Posterior cingulate gyrus (tissue), 11 donors: ENCODE results near the gene PHYKPL.

Experiments
- DNase-seq, 10 donors: peaks; one replicate each; pipeline versions ENCODE4 v3.0.0 to v3.0.0-alpha.2; 2020 to 2021; ENCODE audit warnings: mixed read lengths in 3 of 10
- intact Hi-C: fragments of 100-400 bp; cut with DNase I; formaldehyde crosslinking; loops from one replicate; pipeline ENCODE4 v1.15.1; 2023

Gene PHYKPL

DNA sequence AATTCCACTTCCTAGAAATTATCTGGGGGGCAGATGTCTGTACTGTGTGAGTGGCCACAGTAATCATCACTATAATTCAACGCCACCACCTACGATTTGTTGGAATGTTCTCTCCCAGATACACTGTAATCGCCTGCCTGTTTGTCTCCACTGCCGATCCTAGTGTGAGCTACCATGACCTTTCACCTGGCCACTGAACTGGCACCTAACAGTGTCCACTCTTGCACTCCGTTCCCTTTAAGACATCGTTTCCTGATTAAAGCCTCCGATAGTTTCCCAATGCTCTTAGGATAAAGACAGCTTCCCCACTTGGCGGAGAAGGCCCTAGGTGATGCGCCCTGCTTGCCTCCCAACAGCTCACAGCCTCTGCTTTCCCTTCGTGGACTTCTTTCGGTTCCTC is 4.0 kb downstream of the PHYKPL start:
- intact Hi-C loops, result no loop called here
- DNase-seq, result no peak

GRCh38 chr5:178227929-178228328 is 4.7 kb downstream of the PHYKPL start:
- intact Hi-C loops, result no loop called here
- DNase-seq, result no peak

GRCh38 chr5:178227138-178227659 is 5.4 kb downstream of the PHYKPL start:
- intact Hi-C loops, result no loop called here

DNA sequence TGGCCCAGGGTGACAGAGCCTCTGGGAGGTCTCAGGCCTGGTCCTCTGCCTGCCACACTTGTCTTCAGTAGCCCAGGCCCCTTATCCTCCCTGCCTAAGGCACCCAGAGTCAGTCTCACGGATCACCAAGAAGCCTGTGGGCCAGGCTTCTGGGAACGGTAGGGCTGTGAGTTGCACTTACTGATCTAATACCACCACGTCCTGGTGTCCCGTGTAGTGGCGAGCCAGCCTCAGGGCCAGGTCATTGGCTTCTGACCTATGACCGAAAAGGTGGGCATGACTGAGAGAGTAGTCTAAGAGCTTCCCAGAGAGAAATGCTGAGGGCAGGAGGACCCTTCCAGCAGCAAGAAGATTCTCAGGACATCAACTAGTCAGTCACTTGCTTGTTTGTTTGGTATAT is 7.4 kb downstream of the PHYKPL start:
- intact Hi-C loops, result no loop called here

More at GRCh38 chr5:178227138-178227659, 5.4 kb downstream of the PHYKPL start:
- DNase-seq, result peak in 2 of 10 donors; percentile 2 to 13

GRCh38 chr5:178224403-178224802 is 8.2 kb downstream of the PHYKPL start:
- intact Hi-C loops, result no loop called here
- peak in 3 of 10 donors; percentile 47 to 66 (median 50) for DNase-seq

More for the DNA sequence above, 7.4 kb downstream of the PHYKPL start:
- peak in 3 of 10 donors; percentile 29 to 59 (median 37) for DNase-seq

DNA sequence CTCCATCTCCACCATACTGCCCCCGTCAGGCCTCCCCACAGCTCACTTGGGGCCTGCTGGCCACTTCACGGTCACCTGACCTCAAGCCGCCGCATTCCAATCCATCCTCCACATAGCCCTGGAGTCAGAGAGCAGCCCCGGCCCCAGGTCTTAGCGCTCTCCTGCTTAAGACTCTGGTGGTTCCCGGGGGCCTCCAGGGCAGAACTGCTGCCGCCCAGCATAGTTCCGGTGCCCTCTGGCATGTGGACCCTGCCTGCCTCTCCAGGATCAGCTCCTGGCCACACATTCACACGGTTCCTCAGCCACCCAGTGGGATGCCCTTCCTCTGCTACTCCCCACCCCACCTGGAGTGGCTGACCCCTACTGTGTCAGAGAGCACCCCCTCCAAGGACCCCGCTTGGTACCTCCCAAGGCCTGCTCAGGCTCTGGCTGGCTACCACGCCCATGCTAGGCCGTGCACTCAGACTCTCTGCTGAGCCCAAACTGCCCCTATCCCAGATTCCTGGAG is 8.7 kb downstream of the PHYKPL start:
- DNase-seq, result peak in 2 of 10 donors; percentile 43 to 76

DNA sequence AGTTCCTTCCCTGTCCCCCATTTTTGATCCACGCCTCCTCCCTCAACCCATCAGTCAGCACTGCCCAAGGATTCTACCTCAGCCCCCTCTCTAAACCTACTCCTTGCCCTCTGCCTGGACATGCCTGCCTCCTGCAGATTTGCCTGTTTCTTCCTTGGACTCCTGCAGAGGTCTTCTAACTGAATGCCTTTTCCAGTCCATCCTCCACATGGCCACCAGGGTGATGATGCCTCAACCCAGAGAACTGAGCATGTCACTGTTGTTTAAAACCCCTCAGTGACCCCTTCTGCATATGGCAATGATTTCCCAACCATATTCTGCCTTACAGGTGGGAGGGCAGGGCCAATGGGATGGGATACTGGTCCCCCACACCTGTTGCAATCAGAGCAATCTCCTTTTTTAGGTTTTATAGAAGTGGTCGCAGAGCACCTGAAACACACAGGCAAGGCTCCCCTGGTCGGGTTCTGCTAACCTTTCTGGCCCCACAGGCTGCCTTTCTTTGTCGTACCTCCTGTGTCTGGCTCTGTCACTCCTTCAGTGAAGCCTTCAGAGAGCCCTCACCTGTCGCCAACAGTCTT is 9.3 kb downstream of the PHYKPL start:
- peak in 2 of 10 donors; percentile 15 for DNase-seq
- intact Hi-C loops, result no loop called here

More for the DNA sequence above, 8.7 kb downstream of the PHYKPL start:
- intact Hi-C loops, result no loop called here

DNA sequence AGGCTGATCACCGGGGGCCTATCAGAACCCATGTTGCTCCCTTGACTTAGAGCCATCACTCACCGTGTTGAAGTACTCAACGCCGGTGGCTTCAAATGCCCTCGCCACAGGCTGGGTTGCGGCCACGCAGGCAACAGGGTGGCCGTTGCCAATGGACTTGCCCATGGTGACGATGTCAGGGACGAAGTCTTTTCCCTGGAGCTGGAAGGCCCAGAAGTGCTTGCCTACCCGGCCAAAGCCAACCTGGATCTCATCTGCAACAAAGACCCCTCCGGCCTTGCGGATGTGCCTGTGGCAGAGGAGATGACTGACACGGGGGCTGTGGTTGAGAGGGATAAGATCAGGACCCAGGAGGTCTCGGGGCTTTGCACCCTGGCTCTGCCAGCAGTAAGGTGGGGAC is 10.3 kb downstream of the PHYKPL start:
- intact Hi-C loops, result no loop called here

GRCh38 chr5:178221853-178222252 is 10.7 kb downstream of the PHYKPL start:
- intact Hi-C loops, result no loop called here
- peak in 2 of 10 donors; percentile 10 to 43 for DNase-seq

More for the DNA sequence above, 10.3 kb downstream of the PHYKPL start:
- peak in 3 of 10 donors; percentile 25 to 78 (median 35) for DNase-seq

DNA sequence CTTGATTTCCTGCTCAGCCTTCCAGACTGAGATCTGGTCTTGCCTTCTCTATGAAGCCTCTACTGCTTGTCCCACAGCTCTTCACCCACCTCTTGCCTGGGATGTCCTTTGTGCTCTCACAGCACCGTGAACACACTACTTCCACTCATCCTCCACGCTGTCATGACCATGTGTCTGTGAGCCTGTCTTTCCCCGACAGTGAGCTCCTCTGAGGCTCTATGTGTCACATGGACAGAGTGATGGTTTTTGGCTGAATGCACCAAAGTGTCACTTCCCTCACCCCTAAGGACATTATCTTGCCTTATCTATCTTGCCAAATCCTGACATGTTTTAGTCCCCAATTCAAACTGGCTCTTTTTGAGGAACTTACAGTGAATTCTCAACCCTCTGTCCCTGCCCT is 11.3 kb downstream of the PHYKPL start:
- peak in 2 of 10 donors; percentile 18 to 45 for DNase-seq
- intact Hi-C loops, result no loop called here

DNA sequence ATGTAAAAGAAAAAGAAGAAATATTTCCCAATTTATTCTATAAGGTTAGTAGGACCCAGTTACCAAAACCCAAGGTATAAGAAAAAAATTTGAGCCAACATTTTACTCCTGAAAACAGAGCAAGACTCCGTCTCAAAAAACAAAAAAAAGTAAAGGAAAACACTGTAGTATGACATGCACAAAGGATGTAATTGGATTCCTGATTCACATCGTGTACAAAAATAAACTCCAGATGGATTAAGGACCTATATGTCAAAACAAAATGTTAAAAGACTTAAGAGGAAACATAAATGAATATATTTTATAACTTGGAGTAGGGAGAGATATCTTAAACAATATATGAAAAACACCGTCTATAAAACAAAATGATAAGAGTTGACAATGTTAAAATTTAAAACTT is 13.8 kb downstream of the PHYKPL start:
- DNase-seq, result no peak
- intact Hi-C loops, result no loop called here

DNA sequence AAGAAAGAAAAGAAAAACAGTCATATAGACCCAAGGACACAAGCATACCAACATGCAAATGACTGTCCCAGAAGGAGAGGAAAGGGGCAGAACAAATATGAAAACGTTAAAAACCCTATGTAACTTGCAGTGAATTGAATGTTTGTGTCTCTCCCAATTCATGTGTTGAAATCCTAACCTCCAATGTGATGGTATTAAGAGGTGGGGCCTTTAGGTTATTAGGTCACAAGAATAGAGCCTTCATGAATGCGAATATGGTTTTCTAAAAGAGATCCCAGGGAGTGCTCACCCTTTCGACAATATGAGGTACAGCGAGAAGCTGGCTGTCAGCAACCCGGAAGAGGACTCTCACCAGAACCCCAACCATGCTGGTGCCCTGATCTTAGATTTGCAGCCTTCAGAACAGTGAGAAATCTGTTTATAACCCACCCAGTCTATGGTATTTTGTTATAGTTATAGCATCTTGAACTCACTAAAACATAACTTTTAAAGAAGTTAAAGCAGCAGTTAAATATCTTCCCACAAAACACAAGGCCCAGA is 14.3 kb downstream of the PHYKPL start:
- DNase-seq, result peak in 1 of 10 donors; percentile 2
- intact Hi-C loops, result no loop called here

DNA sequence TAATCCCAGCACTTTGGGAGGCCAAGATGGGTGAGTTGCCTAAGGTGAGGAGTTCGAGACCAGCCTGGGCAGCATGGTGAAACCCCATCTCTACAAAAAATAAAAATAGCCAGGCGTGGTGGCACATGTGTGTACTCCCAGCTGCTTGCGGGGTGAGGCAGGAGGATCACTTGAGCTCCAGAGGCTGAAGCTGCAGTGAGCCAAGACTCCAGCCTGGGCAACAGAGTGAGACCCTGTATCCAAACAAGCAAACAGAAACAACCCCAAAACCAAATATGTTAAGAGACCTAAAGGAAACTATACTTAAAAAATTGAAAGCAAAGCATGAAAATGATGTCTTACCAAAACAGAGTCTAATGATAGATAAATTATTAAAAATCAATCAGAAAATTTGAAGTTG is 15.8 kb downstream of the PHYKPL start:
- DNase-seq, result peak in 2 of 10 donors; percentile 38 to 50
- intact Hi-C loops, result no loop called here

- peak in 1 of 10 donors; percentile 2 for DNase-seq
- intact Hi-C loops, result no loop called here
Observed at GRCh38 chr5:178216088-178216534, 16.5 kb downstream of the PHYKPL start.

DNA sequence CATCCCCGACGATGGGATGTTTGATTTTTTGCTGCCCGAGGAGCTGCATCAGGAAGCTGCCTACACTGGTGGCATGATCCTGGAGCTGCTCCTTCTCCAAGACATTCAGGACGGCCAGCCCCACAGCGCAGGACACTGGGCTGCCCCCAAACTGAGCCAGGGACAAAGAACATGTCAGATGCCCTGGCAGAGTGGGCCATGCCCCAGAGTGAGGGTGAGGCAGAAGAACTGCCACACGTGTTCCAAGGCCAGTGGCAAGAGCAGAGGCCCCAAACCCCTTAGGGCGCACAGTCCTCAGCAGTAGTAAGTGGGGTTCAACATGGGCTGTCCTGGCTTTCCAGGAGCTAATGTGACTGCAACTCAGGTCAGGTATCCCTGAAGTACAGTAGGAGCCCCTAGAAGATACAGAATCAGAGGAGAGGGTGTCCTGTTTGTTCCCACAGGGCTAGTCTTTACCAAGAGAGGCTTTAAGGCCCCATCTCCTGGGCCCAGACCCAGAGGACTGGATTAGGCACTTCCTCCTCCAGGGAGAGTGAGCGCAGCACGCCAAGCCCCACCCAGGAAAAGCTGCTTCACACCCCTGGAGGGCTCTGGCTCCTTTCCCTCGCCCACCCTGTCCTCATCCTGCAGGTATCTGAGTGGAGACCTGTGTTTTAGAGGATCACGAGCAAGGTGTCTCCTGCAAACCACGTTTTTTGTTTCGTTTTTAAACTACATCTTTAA is 17.2 kb downstream of the PHYKPL start:
- intact Hi-C loops, result no loop called here
- peak in 3 of 10 donors; percentile 45 to 61 (median 55) for DNase-seq

DNA sequence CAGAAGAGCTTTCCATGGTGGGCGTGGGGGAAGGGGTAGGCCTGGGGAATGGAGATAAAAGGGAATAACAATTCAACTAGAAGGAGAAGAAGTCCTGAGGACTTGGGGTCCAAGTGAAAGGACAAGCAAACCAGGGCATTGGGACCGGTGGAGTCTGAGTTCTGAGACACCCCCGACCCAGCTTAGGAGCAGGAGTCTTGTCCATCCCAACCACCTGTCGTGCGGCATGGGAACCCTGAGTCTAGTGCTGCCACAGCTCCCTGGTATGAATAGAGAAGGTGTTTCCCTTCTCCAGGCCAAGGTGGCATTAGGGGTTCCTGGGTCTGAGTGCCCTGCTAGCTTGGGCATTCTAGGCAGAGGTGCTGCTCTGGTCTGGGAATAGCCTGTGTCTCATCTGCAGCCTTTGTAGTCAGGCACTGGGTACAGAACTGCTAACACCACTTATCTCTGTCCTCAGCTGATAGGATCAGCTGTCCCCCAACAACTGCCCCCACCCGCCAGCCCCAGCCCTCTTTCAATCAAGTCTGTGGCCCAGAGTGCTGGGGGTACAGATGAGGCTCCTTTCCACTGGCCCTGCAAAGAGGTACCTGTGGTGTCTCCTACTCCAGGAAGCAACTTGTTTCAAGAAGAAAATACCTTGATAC is 18.3 kb downstream of the PHYKPL start:
- peak in 3 of 10 donors; percentile 29 to 43 (median 39) for DNase-seq
- intact Hi-C loops, result no loop called here

GRCh38 chr5:178213748-178214151 is 18.9 kb downstream of the PHYKPL start:
- intact Hi-C loops, result no loop called here
- peak in 2 of 10 donors; percentile 10 to 14 for DNase-seq

DNA sequence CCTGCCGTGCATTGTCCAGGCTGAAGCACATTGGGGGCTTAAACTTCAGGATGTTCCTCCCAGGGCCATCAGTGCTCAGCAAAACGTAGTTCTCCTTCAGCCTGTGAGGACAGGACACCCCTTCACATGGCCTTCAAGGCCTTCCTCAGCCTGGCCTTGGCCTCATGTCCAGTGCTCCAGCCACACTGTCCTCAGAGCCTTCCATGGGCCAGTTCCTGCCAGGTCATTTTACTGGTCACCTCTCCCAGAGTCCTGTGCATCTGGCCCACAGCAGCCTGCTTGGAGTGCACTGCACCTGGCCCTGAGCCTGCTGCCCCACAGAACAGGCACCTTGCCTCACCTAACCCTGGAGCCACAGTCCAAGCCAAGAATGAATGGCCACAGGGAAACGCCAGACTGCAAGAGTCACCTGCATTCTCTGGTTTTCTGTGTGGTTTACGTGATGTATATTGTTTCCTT is 19.6 kb downstream of the PHYKPL start:
- DNase-seq, result peak in 3 of 10 donors; percentile 39 to 67 (median 66)
- intact Hi-C loops, result no loop called here

GRCh38 chr5:178212241-178213002 is 20.2 kb downstream of the PHYKPL start:
- peak in 2 of 10 donors; percentile 29 to 41 for DNase-seq
- intact Hi-C loops, result no loop called here
